LNCAP (cell line): ENCODE data around the gene C10orf67.

ENCODE experiments used
- CTCF ChIP-seq: fragments of 450-650 bp; IDR thresholded peaks from 2 replicates; pipeline ENCODE4 v1.5.1; 2017; ENCODE audit warnings: mild to moderate bottlenecking

Gene C10orf67

DNA sequence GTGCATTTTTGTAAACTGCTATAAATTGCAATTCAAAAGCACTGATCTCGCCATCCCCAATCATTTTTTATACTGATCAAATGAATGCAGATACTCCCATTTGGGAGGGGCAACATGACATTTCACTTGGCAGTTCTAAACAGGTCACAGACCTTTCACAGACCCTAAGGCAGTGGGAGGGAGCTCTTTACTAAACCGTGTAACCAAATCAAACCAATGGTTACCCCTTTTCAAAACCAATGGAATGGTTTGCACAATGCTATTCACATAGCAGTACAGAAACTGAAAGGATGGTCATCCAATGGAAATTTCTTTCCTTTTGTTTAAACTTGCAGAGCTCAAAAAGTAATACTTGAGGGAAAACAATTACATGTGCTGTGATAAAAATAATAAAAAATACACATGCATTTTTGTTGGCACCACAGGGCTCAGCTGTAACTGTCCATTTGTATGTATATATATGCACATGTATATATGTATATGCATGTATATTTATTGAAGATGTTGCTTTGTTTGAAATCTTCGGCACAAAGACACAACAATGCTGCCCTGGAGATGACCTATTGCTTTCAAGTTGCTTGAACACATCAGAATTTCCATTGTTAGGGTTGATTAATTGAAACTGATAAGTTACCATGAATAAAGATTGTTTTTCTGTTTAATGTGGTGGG, 138.5 kb downstream of the C10orf67 start:
- no peak for TF ChIP-seq CTCF

- TF ChIP-seq CTCF, result no peak
Observed at GRCh38 chr10:23204773-23205172, 139.8 kb downstream of the C10orf67 start.

- TF ChIP-seq CTCF, result no peak
Observed at GRCh38 chr10:23203369-23204325, 140.9 kb downstream of the C10orf67 start.

DNA sequence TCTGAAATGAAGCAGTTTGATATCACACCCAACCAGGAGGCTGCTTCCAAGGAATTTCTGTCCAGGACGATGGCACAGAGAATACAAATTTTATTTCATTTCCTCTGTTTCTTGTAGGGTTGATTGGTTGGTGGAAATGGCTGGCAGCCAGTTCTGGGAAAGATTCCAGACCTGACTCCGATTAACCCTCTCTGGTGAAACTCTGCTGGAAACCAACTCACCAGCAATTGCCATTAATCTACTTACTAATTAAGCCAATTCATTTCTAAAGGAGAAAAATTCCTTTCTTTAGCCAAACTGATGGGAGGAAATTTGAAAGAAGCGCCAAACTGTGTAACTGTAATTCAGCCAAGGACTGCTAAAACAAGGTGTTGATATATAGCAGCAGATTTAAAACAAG, 141.8 kb downstream of the C10orf67 start:
- no peak for TF ChIP-seq CTCF

GRCh38 chr10:23201837-23202236, 142.8 kb downstream of the C10orf67 start:
- TF ChIP-seq CTCF, result no peak

GRCh38 chr10:23200997-23201652, 143.5 kb downstream of the C10orf67 start:
- no peak for TF ChIP-seq CTCF

GRCh38 chr10:23200586-23200985, 144.0 kb downstream of the C10orf67 start:
- TF ChIP-seq CTCF, result no peak
